K562 (cell line): ENCODE measurements around the gene USP5. TPM values are rescaled to one million over a fixed set of nuclear protein-coding genes. Genes with fewer than 3 reads are reported as not detected.

ENCODE experiments used
- BCOR ChIP-seq: fragments of 450-650 bp; IDR thresholded peaks from 2 replicates; pipeline ENCODE4 v1.6.1; 2016
- BDP1 ChIP-seq: IDR thresholded peaks from 3 replicates; pipeline ENCODE4 v1.6.1; 2011; ENCODE audit not compliant: insufficient read length, insufficient read depth
- COPS2 ChIP-seq: fragments of 450-650 bp; conservative IDR thresholded peaks from 2 replicates; pipeline ENCODE4 v1.6.1; 2016; ENCODE audit warnings: mild to moderate bottlenecking, moderate library complexity
- DACH1 ChIP-seq: fragments of 450-650 bp; IDR thresholded peaks from 2 replicates; pipeline ENCODE4 v1.6.1; 2018; ENCODE audit not compliant: partially characterized antibody
- FOSL1 ChIP-seq: fragments of 200-800 bp; sonication (Bioruptor generic); conservative IDR thresholded peaks from 2 replicates; pipeline ENCODE4 v1.6.1; 2016; ENCODE audit warnings: missing genetic modification characterization, missing compliant biosample characterization
- FOXA3 ChIP-seq, 2 experiments: fragments of 450-650 bp in 1 of 2; sonication (generic) in 1 of 2; formaldehyde crosslinking; IDR thresholded peaks in 1 of 2; conservative IDR thresholded peaks in 1 of 2; 2 replicates each; pipeline versions ENCODE4 v1.4.0 to v1.8.0; 2020 to 2022; ENCODE audit warnings: mild to moderate bottlenecking in 2 of 2, missing genetic modification reagents in 1 of 2
- GABPA ChIP-seq: fragments of 200-800 bp; sonication (Bioruptor generic); conservative IDR thresholded peaks from 2 replicates; pipeline ENCODE4 v1.6.1; 2016; ENCODE audit warnings: low read depth, missing genetic modification characterization, missing compliant biosample characterization
- MYNN ChIP-seq, 2 experiments: sonication (generic); formaldehyde crosslinking in 1 of 2; IDR thresholded peaks; 2 replicates each; pipeline versions ENCODE4 v1.5.0 to v1.6.1; 2016 to 2020; ENCODE audit warnings: antibody characterized with exemption in 1 of 2, missing genetic modification reagents in 1 of 2
- NFE2 ChIP-seq: IDR thresholded peaks from 2 replicates; pipeline ENCODE4 v1.6.1; 2014; ENCODE audit warnings: antibody characterized with exemption, low read depth
- PTBP1 ChIP-seq: fragments of 200-400 bp; formaldehyde crosslinking; IDR thresholded peaks from 2 replicates; pipeline ENCODE4 v1.6.1; 2017; ENCODE audit warnings: low read depth, low read length
- SIN3B ChIP-seq: fragments of 450-650 bp; IDR thresholded peaks from 2 replicates; pipeline ENCODE4 v1.6.1; 2017; ENCODE audit warnings: low read depth, mild to moderate bottlenecking, moderate library complexity
- SMAD1 ChIP-seq: fragments of 150-350 bp; IDR thresholded peaks from 2 replicates; pipeline ENCODE4 v1.6.1; 2014; ENCODE audit warnings: low read length, low read depth; ENCODE audit not compliant: partially characterized antibody
- TBP ChIP-seq: optimal IDR thresholded peaks from 2 replicates; pipeline ENCODE3; 2011; ENCODE audit warnings: low read depth, low read length, improper control_type of control experiment
- TEAD4 ChIP-seq, 2 experiments: sonication (generic) in 1 of 2; formaldehyde crosslinking in 1 of 2; IDR thresholded peaks; 2 replicates each; pipeline versions ENCODE4 v1.6.1 to v1.8.0; 2012 to 2022; ENCODE audit warnings: borderline replicate concordance in 1 of 2, inconsistent platforms in 1 of 2, low read length in 1 of 2, mild to moderate bottlenecking in 1 of 2, missing genetic modification reagents in 1 of 2
- ZKSCAN1 ChIP-seq: fragments of 150-350 bp; IDR thresholded peaks from 2 replicates; pipeline ENCODE4 v1.6.1; 2016; ENCODE audit warnings: low read depth, low read length
- ZNF12 ChIP-seq: sonication (generic); formaldehyde crosslinking; IDR thresholded peaks from 2 replicates; pipeline ENCODE4 v1.4.0; 2020; ENCODE audit warnings: mild to moderate bottlenecking, missing genetic modification reagents
- ZNF165 ChIP-seq: fragments of 250-450 bp; sonication (Bioruptor Pico); IDR thresholded peaks from 2 replicates; pipeline ENCODE4 v1.4.0; 2020; ENCODE audit warnings: borderline replicate concordance
- ZNF239 ChIP-seq: fragments of 250-450 bp; sonication (Bioruptor Pico); IDR thresholded peaks from 2 replicates; pipeline ENCODE4 v1.4.0; 2020; ENCODE audit warnings: mild to moderate bottlenecking
- ZNF316 ChIP-seq: fragments of 450-650 bp; IDR thresholded peaks from 2 replicates; pipeline ENCODE4 v1.6.1; 2016
- ZNF780A ChIP-seq: fragments of 250-450 bp; sonication (Bioruptor Pico); IDR thresholded peaks from 2 replicates; pipeline ENCODE4 v1.5.0; 2021; ENCODE audit warnings: mild to moderate bottlenecking
- polyA plus RNA-seq, 8 experiments: library from polyadenylated mRNA; depleted of rRNA in 4 of 8; stranded (reverse) in 5 of 8; unstranded in 3 of 8; fragments of >200 nt; fragmentation: Nextera tagmentation in 2 of 8; fragmentation: Illumina TruSeq in 1 of 8; extraction: Ambion mirVana in 2 of 8; extraction: Trizol in 1 of 8; gene quantifications; 2 replicates each; pipeline versions ENCODE4 v1.2.1 to v1.2.3, GENCODE V29; 2011 to 2014; ENCODE audit warnings: inconsistent platforms in 1 of 8, missing spikeins in 1 of 8
- total RNA-seq, 7 experiments: library from RNA; depleted of rRNA in 6 of 7; stranded (reverse); fragments of >200 nt in 6 of 7; fragmentation: Illumina TruSeq in 2 of 7; extraction: Trizol in 2 of 7; gene quantifications; 2 replicates each; pipeline versions ENCODE4 v1.2.1 to v1.2.3, GENCODE V29; 2011 to 2021; ENCODE audit warnings: low replicate concordance in 1 of 7
- TF ChIP-seq, protein P1 (sequence below): sonication (generic); formaldehyde crosslinking; IDR thresholded peaks from 2 replicates; pipeline ENCODE4 v1.8.0; 2023; ENCODE audit warnings: mild to moderate bottlenecking, missing genetic modification reagents
- TF ChIP-seq, protein P2 (sequence below), 2 experiments: fragments of 450-650 bp in 1 of 2; IDR thresholded peaks; 2 replicates each; pipeline ENCODE4 v1.6.1; 2011 to 2017; ENCODE audit warnings: low read depth in 2 of 2, antibody characterized with exemption in 1 of 2, borderline replicate concordance in 1 of 2, low read length in 1 of 2, mild to moderate bottlenecking in 1 of 2, mixed read lengths in 1 of 2; ENCODE audit not compliant: control insufficient read depth in 1 of 2
- TF ChIP-seq, protein P3 (sequence below): fragments of 250-450 bp; sonication (Bioruptor Pico); IDR thresholded peaks from 2 replicates; pipeline ENCODE4 v1.5.0; 2022; ENCODE audit warnings: mild to moderate bottlenecking

USP5 gene
- total and polyA plus RNA-seq, 9 of the 15 experiments (the other 6 are each of a cell fraction or from before 2014, with no cell fraction given), result 1.4 to 107 (median 48.6) TPM

DNA sequence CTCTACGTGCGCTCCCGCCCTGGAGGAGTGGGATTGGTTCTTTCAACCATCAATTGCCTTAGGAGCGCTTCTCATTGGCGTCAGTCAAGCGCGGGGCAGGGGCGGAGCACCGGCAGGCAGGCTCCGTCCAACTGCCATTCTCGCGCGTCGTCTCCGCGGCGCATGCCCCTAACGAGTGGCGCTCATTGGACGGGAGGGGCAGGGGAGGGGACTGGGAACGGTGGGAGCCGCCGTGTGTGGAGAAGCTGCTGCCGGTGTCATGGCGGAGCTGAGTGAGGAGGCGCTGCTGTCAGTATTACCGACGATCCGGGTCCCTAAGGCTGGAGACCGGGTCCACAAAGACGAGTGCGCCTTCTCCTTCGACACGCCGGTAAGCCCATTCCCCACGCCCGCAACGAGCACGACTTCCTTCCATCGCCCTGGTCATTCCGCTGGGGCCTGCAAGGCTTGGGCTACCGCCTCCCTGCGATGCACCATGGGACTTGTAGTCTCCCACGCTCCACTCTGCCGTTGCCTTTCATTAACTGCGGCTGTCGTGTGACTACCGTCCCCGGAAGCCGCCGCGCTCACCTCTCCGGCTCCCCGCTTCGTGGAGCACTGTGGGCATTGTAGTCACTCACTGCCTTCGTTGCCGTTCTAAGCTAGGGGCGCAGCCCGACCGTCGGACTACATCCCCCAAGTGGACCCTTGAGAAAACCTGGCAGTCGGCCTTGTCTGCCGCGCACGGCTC is at the start of gene USP5 (continued):
- TF ChIP-seq TBP (peak; percentile 45), BDP1 (no peak), GABPA (tag) (peak; percentile 92), DACH1 (no peak), TEAD4 (IDR thresholded peaks at IDR 0.05; ENCODE audit: low read length) (no peak), TEAD4 (CRISPR knock-in tag; IDR thresholded peaks at IDR 0.05; ENCODE audit: borderline replicate concordance) (no peak), PTBP1 (no peak), FOSL1 (tag) (no peak), ZNF12 (CRISPR knock-in tag) (no peak), BCOR (no peak), SMAD1 (no peak), MYNN (IDR thresholded peaks at IDR 0.05) (no peak), MYNN (CRISPR knock-in tag; IDR thresholded peaks at IDR 0.05) (no peak), ZNF780A (no peak), ZNF239 (peak; percentile 84), ZNF165 (peak; percentile 91), COPS2 (no peak), SIN3B (no peak; the same call in 1 of the 2 replicates), NFE2 (no peak; the same call in 1 of the 2 replicates), ZKSCAN1 (no peak), ZNF316 (no peak), FOXA3 (CRISPR knock-in tag; conservative IDR thresholded peaks at IDR 0.05 in 1 of 2, IDR thresholded peaks at IDR 0.05 in 1 of 2) (no peak)
- TF ChIP-seq, protein P1, sequence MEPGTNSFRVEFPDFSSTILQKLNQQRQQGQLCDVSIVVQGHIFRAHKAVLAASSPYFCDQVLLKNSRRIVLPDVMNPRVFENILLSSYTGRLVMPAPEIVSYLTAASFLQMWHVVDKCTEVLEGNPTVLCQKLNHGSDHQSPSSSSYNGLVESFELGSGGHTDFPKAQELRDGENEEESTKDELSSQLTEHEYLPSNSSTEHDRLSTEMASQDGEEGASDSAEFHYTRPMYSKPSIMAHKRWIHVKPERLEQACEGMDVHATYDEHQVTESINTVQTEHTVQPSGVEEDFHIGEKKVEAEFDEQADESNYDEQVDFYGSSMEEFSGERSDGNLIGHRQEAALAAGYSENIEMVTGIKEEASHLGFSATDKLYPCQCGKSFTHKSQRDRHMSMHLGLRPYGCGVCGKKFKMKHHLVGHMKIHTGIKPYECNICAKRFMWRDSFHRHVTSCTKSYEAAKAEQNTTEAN, result no peak
- TF ChIP-seq, protein P2, sequence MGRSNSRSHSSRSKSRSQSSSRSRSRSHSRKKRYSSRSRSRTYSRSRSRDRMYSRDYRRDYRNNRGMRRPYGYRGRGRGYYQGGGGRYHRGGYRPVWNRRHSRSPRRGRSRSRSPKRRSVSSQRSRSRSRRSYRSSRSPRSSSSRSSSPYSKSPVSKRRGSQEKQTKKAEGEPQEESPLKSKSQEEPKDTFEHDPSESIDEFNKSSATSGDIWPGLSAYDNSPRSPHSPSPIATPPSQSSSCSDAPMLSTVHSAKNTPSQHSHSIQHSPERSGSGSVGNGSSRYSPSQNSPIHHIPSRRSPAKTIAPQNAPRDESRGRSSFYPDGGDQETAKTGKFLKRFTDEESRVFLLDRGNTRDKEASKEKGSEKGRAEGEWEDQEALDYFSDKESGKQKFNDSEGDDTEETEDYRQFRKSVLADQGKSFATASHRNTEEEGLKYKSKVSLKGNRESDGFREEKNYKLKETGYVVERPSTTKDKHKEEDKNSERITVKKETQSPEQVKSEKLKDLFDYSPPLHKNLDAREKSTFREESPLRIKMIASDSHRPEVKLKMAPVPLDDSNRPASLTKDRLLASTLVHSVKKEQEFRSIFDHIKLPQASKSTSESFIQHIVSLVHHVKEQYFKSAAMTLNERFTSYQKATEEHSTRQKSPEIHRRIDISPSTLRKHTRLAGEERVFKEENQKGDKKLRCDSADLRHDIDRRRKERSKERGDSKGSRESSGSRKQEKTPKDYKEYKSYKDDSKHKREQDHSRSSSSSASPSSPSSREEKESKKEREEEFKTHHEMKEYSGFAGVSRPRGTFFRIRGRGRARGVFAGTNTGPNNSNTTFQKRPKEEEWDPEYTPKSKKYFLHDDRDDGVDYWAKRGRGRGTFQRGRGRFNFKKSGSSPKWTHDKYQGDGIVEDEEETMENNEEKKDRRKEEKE (IDR thresholded peaks at IDR 0.05; ENCODE audit: borderline replicate concordance in 1 of 2, control insufficient read depth in 1 of 2, low read depth in 2 of 2, low read length in 1 of 2), result peak in 1 of 2 experiments; percentile 96; a peak in 1 of 4 replicates
- TF ChIP-seq, protein P3, sequence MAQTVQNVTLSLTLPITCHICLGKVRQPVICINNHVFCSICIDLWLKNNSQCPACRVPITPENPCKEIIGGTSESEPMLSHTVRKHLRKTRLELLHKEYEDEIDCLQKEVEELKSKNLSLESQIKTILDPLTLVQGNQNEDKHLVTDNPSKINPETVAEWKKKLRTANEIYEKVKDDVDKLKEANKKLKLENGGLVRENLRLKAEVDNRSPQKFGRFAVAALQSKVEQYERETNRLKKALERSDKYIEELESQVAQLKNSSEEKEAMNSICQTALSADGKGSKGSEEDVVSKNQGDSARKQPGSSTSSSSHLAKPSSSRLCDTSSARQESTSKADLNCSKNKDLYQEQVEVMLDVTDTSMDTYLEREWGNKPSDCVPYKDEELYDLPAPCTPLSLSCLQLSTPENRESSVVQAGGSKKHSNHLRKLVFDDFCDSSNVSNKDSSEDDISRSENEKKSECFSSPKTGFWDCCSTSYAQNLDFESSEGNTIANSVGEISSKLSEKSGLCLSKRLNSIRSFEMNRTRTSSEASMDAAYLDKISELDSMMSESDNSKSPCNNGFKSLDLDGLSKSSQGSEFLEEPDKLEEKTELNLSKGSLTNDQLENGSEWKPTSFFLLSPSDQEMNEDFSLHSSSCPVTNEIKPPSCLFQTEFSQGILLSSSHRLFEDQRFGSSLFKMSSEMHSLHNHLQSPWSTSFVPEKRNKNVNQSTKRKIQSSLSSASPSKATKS (CRISPR knock-in tag), result no peak
